ENCODE results near the gene PFAS. TPM values are rescaled to one million over a fixed set of nuclear protein-coding genes. Genes with fewer than 3 reads are reported as not detected.

PFAS gene
- total and polyA plus RNA-seq, 2 of the 8 experiments (the other 6 are each of a cell fraction or from before 2014, with no cell fraction given): 88.4 to 248 TPM

GRCh38 chr17:8249621-8250500 is 772 bp downstream of the PFAS start:
- POLR2A ChIA-PET (ENCODE audit: partially characterized antibody): interaction anchor here (0.8 to 66.3 kb wide), 19 partner anchors 7 to 158 kb away, joined by 3 to 1521 read pairs (median 5); partner anchors contain the start of genes AURKB, BORCS6, CTC1 and KRABD2
- H2AFZ ChIP-seq (ENCODE audit: low read length): no peak overlapping the region
- peak overlapping the region; percentile 24; the same call in 1 of the 2 replicates for H2BK15ac ChIP-seq (ENCODE audit: low read length)
- TF ChIP-seq RAD21 (IDR thresholded peaks at IDR 0.05 in 1 of 2, conservative IDR thresholded peaks at IDR 0.05 in 1 of 2; ENCODE audit: low read depth in 2 of 2, low read length in 2 of 2): no peak
- TF ChIP-seq TAF1 (IDR thresholded peaks at IDR 0.05; ENCODE audit: low read depth, low read length): no peak
- TF ChIP-seq SP1 (IDR thresholded peaks at IDR 0.05; ENCODE audit: low read depth, low read length): no peak
- TF ChIP-seq POLR2A (IDR thresholded peaks at IDR 0.05; ENCODE audit: control extremely low read depth in 1 of 2, low read depth in 2 of 2, low read length in 2 of 2): peak in 1 of 2 experiments; percentile 33; a peak in 1 of 3 replicates
- no peak for TF ChIP-seq BACH1 (IDR thresholded peaks at IDR 0.05; ENCODE audit: low read length)
- TF ChIP-seq SUZ12 (IDR thresholded peaks at IDR 0.05; ENCODE audit: low read length): no peak
- 0 out of 2 replicates have a peak, but pooled peaks have one; percentile 35 for TF ChIP-seq CHD1 (IDR thresholded peaks at IDR 0.05; ENCODE audit: low read depth, low read length)
- no peak for TF ChIP-seq GTF2F1 (IDR thresholded peaks at IDR 0.05; ENCODE audit: borderline replicate concordance, low read depth, low read length)
- TF ChIP-seq ATF2 (IDR thresholded peaks at IDR 0.05; ENCODE audit: low read length): no peak

More at GRCh38 chr17:8249621-8250500, 772 bp downstream of the PFAS start:
- H4K5ac ChIP-seq (ENCODE audit: insufficient read length, low read depth, low read length): peak overlapping the region; percentile 95
- H3K14ac ChIP-seq (ENCODE audit: insufficient read length): no peak overlapping the region
- no peak overlapping the region for H2BK20ac ChIP-seq (ENCODE audit: low read length)
- H2BK12ac ChIP-seq (ENCODE audit: low read depth, low read length): peak overlapping the region; percentile 11; the same call in 1 of the 2 replicates
- peak overlapping the region; percentile 59 for H4K91ac ChIP-seq (replicated peaks; ENCODE audit: insufficient read length, low read length)
- CTCF ChIA-PET (ENCODE audit: partially characterized antibody): interaction anchor here (1.0 to 1.6 kb wide), 4 partner anchors 26 to 109 kb away, joined by 3 to 5 read pairs (median 3); no protein-coding TSS in a partner anchor
- peak overlapping the region; percentile 83 to 96 (median 95) for H3K9ac ChIP-seq (replicated peaks in 1 of 4; ENCODE audit: extremely low read depth in 1 of 4, low read depth in 3 of 4, low read length in 3 of 4)
- peak overlapping the region; percentile 94 for H3K27ac ChIP-seq (ENCODE audit: low read depth, low read length)
- DNase-seq (ENCODE audit: low read depth in 1 of 2, low spot score in 2 of 2) (no peak), FAIRE-seq (no peak)
- H3K18ac ChIP-seq (ENCODE audit: extremely low read depth, low read length): peak overlapping the region; percentile 99
- H3K4me2 ChIP-seq (ENCODE audit: insufficient read depth in 1 of 2, low read depth in 2 of 2, low read length in 2 of 2): peak overlapping the region; percentile 93
- peaks cover 6% of the 10 kb centered on the region; the same call in 1 of the 2 replicates for H3K79me1 ChIP-seq (ENCODE audit: low read depth, low read length)
- peak overlapping the region; percentile 100; the same call in 1 of the 2 replicates for H4K8ac ChIP-seq (ENCODE audit: extremely low read depth, insufficient read depth, low read length)
- peak overlapping the region; percentile 83 for H3K56ac ChIP-seq (replicated peaks; ENCODE audit: insufficient read length, low read depth, low read length)
- peaks cover 28 to 60% of the 10 kb centered on the region in 2 experiments for H3K79me2 ChIP-seq (ENCODE audit: control insufficient read depth in 1 of 2, insufficient read depth in 2 of 2, low read length in 2 of 2)
- WGBS, 2 experiments (ENCODE audit: extremely low coverage in 1 of 2, insufficient coverage in 1 of 2, insufficient read length in 1 of 2, insufficient replicate concordance in 2 of 2, low coverage in 1 of 2, low lambda C conversion rate in 2 of 2, missing lambda C conversion rate in 1 of 2): 12% methylated on average over 10 of the region's 10 CpGs; no CpG with 5 or more reads in 1 of the 2 experiments
- H2BK120ac ChIP-seq (replicated peaks; ENCODE audit: low read depth, low read length): no peak overlapping the region
- H3K4me1 ChIP-seq (replicated peaks in 1 of 4; ENCODE audit: control insufficient read depth in 3 of 4, insufficient read depth in 4 of 4, low read length in 3 of 4): peaks cover 0 to 6% (median 3%) of the 10 kb centered on the region in 4 experiments; a peak in 5 of 7 replicates
- H3K23ac ChIP-seq (ENCODE audit: insufficient read length): no peak overlapping the region
- H3K36me3 ChIP-seq (ENCODE audit: control insufficient read depth in 2 of 4, insufficient read depth in 4 of 4, low read length in 3 of 4): peaks cover 2 to 13% (median 10%) of the 10 kb centered on the region in 4 experiments
- H3K4me3 ChIP-seq (ENCODE audit: extremely low read depth in 1 of 4, insufficient read depth in 2 of 4, low read depth in 3 of 4, low read length in 4 of 4): peak overlapping the region; percentile 93 to 99 (median 96)
- H3K23me2 ChIP-seq (ENCODE audit: low read depth, low read length): peaks cover 18% of the 10 kb centered on the region
- peak overlapping the region; percentile 99 for H2BK5ac ChIP-seq (ENCODE audit: low read depth, low read length)
- H2AK5ac ChIP-seq (ENCODE audit: low read depth, low read length): peak overlapping the region; percentile 70; the same call in 1 of the 2 replicates
- peaks cover 0 to 4% of the 10 kb centered on the region in 2 experiments for H4K20me1 ChIP-seq (replicated peaks in 1 of 2; ENCODE audit: control insufficient read depth in 1 of 2, insufficient read depth in 2 of 2, low read length in 2 of 2)
- H3K9me3 ChIP-seq (ENCODE audit: insufficient read depth in 2 of 2, low read depth in 1 of 2, low read length in 1 of 2): no peaks in the 10 kb centered on the region
- peak overlapping the region; percentile 89 for H3K4ac ChIP-seq (replicated peaks; ENCODE audit: insufficient read length, low read depth, low read length)
- H3K27me3 ChIP-seq (replicated peaks in 1 of 4; ENCODE audit: control insufficient read depth in 3 of 4, extremely low read depth in 1 of 4, insufficient read depth in 3 of 4, low read length in 3 of 4): no peaks in the 10 kb centered on the region
